ENCODE results near the gene OBSCN. TPM values are rescaled to one million over a fixed set of nuclear protein-coding genes. Genes with fewer than 3 reads are reported as not detected.

Gene OBSCN
- total and polyA plus RNA-seq, 2 experiments from 2014 or later = 1.1 to 5.2 TPM

GRCh38 chr1:228405979-228406228 lies 198.1 kb downstream of the OBSCN start:
- 0 to 1% methylated on average over 5 to 21 of the region's 21 CpGs for WGBS, 2 experiments (ENCODE audit: low coverage in 1 of 2, low lambda C conversion rate in 2 of 2, missing lambda C conversion rate in 2 of 2)
- Histone ChIP-seq H3K27ac (peak overlapping the region; percentile 58; the same call in 1 of the 2 replicates), H3K4me3 (peak overlapping the region; percentile 85), H2AFZ (peak overlapping the region; percentile 79; the same call in 1 of the 2 replicates), H3K4me2 (ENCODE audit: unreplicated experiment) (peak overlapping the region; percentile 93), H3K4me1 (ENCODE audit: insufficient read depth) (peaks cover 17% of the 10 kb centered on the region), H3K9ac (peak overlapping the region; percentile 82), H3K9me2 (ENCODE audit: insufficient read depth) (no peaks in the 10 kb centered on the region), H3K27me3 (replicated peaks; ENCODE audit: insufficient read depth) (no peaks in the 10 kb centered on the region), H3F3A (ENCODE audit: insufficient read depth) (no peaks in the 10 kb centered on the region), H3K9me3 (ENCODE audit: low read depth) (no peaks in the 10 kb centered on the region), H3K36me3 (ENCODE audit: low read depth) (peaks cover 3% of the 10 kb centered on the region; the same call in 1 of the 2 replicates), H3K79me2 (ENCODE audit: insufficient read depth) (peaks cover 69% of the 10 kb centered on the region), H4K20me1 (ENCODE audit: insufficient read depth) (0 out of 2 replicates have a peak, but pooled peaks cover 7% of the 10 kb centered on the region)
- no peak for TF ChIP-seq EZH2phosphoT487 (IDR thresholded peaks at IDR 0.05; ENCODE audit: insufficient read depth, low read depth)
- TF ChIP-seq EZH2 (IDR thresholded peaks at IDR 0.05; ENCODE audit: insufficient read depth, poor library complexity, severe bottlenecking) = no peak
- in situ Hi-C loops (cut with MboI) = no loop called here
- DNase-seq = no peak

GRCh38 chr1:228407106-228408040 lies 199.5 kb downstream of the OBSCN start:
- H3K79me2 ChIP-seq (ENCODE audit: insufficient read depth) = peaks cover 54% of the 10 kb centered on the region
- in situ Hi-C loops (cut with MboI) = no loop called here

GRCh38 chr1:228408041-228408868 lies 200.4 kb downstream of the OBSCN start:
- no peaks in the 10 kb centered on the region for H3K9me2 ChIP-seq (ENCODE audit: insufficient read depth)
- H3K36me3 ChIP-seq (ENCODE audit: low read depth) = peaks cover 3% of the 10 kb centered on the region; the same call in 1 of the 2 replicates
- no peaks in the 10 kb centered on the region for H3F3A ChIP-seq (ENCODE audit: insufficient read depth)
- peaks cover 46% of the 10 kb centered on the region for H3K79me2 ChIP-seq (ENCODE audit: insufficient read depth)
- peak overlapping the region; percentile 87; the same call in 1 of the 2 replicates for H2AFZ ChIP-seq
- H3K27me3 ChIP-seq (replicated peaks; ENCODE audit: insufficient read depth) = no peaks in the 10 kb centered on the region
- peak overlapping the region; percentile 85 for H3K4me3 ChIP-seq
- DNase-seq = no peak
- peak overlapping the region; percentile 79 for H3K4me2 ChIP-seq (ENCODE audit: unreplicated experiment)
- in situ Hi-C loops (cut with MboI) = no loop called here
- peaks cover 17% of the 10 kb centered on the region for H3K4me1 ChIP-seq (ENCODE audit: insufficient read depth)
- H3K27ac ChIP-seq = no peak overlapping the region
- TF ChIP-seq EZH2phosphoT487 (IDR thresholded peaks at IDR 0.05; ENCODE audit: insufficient read depth, low read depth) (no peak), EZH2 (IDR thresholded peaks at IDR 0.05; ENCODE audit: insufficient read depth, poor library complexity, severe bottlenecking) (no peak)
- H4K20me1 ChIP-seq (ENCODE audit: insufficient read depth) = 0 out of 2 replicates have a peak, but pooled peaks cover 7% of the 10 kb centered on the region
- 90 to 94% methylated on average over 25 of the region's 27 CpGs for WGBS, 2 experiments (ENCODE audit: low coverage in 1 of 2, low lambda C conversion rate in 2 of 2, missing lambda C conversion rate in 2 of 2)
- H3K9me3 ChIP-seq (ENCODE audit: low read depth) = no peaks in the 10 kb centered on the region
- H3K9ac ChIP-seq = peak overlapping the region; percentile 69; the same call in 1 of the 2 replicates

More at GRCh38 chr1:228407106-228408040, 199.5 kb downstream of the OBSCN start:
- no peak for TF ChIP-seq EZH2phosphoT487 (IDR thresholded peaks at IDR 0.05; ENCODE audit: insufficient read depth, low read depth)
- no peak for TF ChIP-seq EZH2 (IDR thresholded peaks at IDR 0.05; ENCODE audit: insufficient read depth, poor library complexity, severe bottlenecking)
- H3K4me2 ChIP-seq (ENCODE audit: unreplicated experiment) = peak overlapping the region; percentile 79
- peak overlapping the region; percentile 69 for H3K9ac ChIP-seq
- H3K27ac ChIP-seq = no peak overlapping the region
- no peaks in the 10 kb centered on the region for H3K27me3 ChIP-seq (replicated peaks; ENCODE audit: insufficient read depth)
- H3K4me1 ChIP-seq (ENCODE audit: insufficient read depth) = peaks cover 17% of the 10 kb centered on the region
- peak overlapping the region; percentile 85 for H3K4me3 ChIP-seq
- H3F3A ChIP-seq (ENCODE audit: insufficient read depth) = no peaks in the 10 kb centered on the region
- DNase-seq = peak; percentile 9
- H3K9me3 ChIP-seq (ENCODE audit: low read depth) = no peaks in the 10 kb centered on the region
- no peaks in the 10 kb centered on the region for H3K9me2 ChIP-seq (ENCODE audit: insufficient read depth)
- H4K20me1 ChIP-seq (ENCODE audit: insufficient read depth) = 0 out of 2 replicates have a peak, but pooled peaks cover 7% of the 10 kb centered on the region
- WGBS, 2 experiments (ENCODE audit: low coverage in 1 of 2, low lambda C conversion rate in 2 of 2, missing lambda C conversion rate in 2 of 2) = 9 to 10% methylated on average over 24 to 29 of the region's 29 CpGs
- H3K36me3 ChIP-seq (ENCODE audit: low read depth) = peaks cover 3% of the 10 kb centered on the region; the same call in 1 of the 2 replicates
- H2AFZ ChIP-seq = peak overlapping the region; percentile 87
